ENCODE data around the gene FOXN3. TPM values are rescaled to one million over a fixed set of nuclear protein-coding genes. Genes with fewer than 3 reads are reported as not detected.

Gene FOXN3
- total and polyA plus RNA-seq, 10 of the 15 experiments (the other 5 are each of a cell fraction or from before 2014, with no cell fraction given), result 4.5 to 68.9 (median 29.7) TPM

- TF ChIP-seq HDGF (IDR thresholded peaks at IDR 0.05) (no peak), HDAC6 (IDR thresholded peaks at IDR 0.05; ENCODE audit: unreplicated experiment) (no peak), CREB1 (IDR thresholded peaks at IDR 0.05; ENCODE audit: low read depth) (no peak), CBFB (IDR thresholded peaks at IDR 0.05; ENCODE audit: low read depth) (no peak), REST (IDR thresholded peaks at IDR 0.05; ENCODE audit: low read depth, low read length) (no peak), YY1 (IDR thresholded peaks at IDR 0.05; ENCODE audit: low read depth, low read length) (no peak), MEF2B (IDR thresholded peaks at IDR 0.05; ENCODE audit: partially characterized antibody, poor library complexity, severe bottlenecking) (peak; percentile 34), NBN (IDR thresholded peaks at IDR 0.05) (no peak), ZNF24 (IDR thresholded peaks at IDR 0.05) (no peak), GABPA (IDR thresholded peaks at IDR 0.05; ENCODE audit: low read depth) (no peak), BCL3 (IDR thresholded peaks at IDR 0.05; ENCODE audit: borderline replicate concordance, insufficient read depth, low read depth, low read length, poor library complexity, severe bottlenecking) (no peak), BRCA1 (IDR thresholded peaks at IDR 0.05; ENCODE audit: low read depth, low read length) (no peak), SMC3 (IDR thresholded peaks at IDR 0.05; ENCODE audit: borderline replicate concordance, low read length) (no peak), ATF7 (IDR thresholded peaks at IDR 0.05; ENCODE audit: low read depth) (0 out of 2 replicates have a peak, but pooled peaks have one; percentile 27), ETV6 (conservative IDR thresholded peaks at IDR 0.05 in 1 of 2, IDR thresholded peaks at IDR 0.05 in 1 of 2; ENCODE audit: borderline replicate concordance in 1 of 2, low read depth in 1 of 2) (no peak), HDAC2 (IDR thresholded peaks at IDR 0.05) (no peak), CREM (IDR thresholded peaks at IDR 0.05; ENCODE audit: low read depth) (no peak), SIX5 (IDR thresholded peaks at IDR 0.05; ENCODE audit: low read depth, low read length, severe bottlenecking) (no peak), YBX1 (IDR thresholded peaks at IDR 0.05) (no peak), EED (IDR thresholded peaks at IDR 0.05; ENCODE audit: low read depth) (0 out of 2 replicates have a peak, but pooled peaks have one; percentile 15), SPI1 (IDR thresholded peaks at IDR 0.05; ENCODE audit: borderline replicate concordance, insufficient read depth, low read depth, low read length) (no peak), SUPT20H (IDR thresholded peaks at IDR 0.05; ENCODE audit: borderline replicate concordance, control insufficient read depth, low read depth, low read length) (no peak), IRF5 (IDR thresholded peaks at IDR 0.05; ENCODE audit: borderline replicate concordance) (no peak), MAX (IDR thresholded peaks at IDR 0.05; ENCODE audit: low read depth, low read length) (no peak), RB1 (IDR thresholded peaks at IDR 0.05; ENCODE audit: borderline replicate concordance) (no peak), TCF7 (IDR thresholded peaks at IDR 0.05; ENCODE audit: borderline replicate concordance) (no peak)
These were observed 146.4 kb downstream of the FOXN3 start (continued) for GRCh38 chr14:89270439-89271227.
